ENCODE results near the gene GPR34. TPM values are rescaled to one million over a fixed set of nuclear protein-coding genes. Genes with fewer than 3 reads are reported as not detected.

GPR34 gene
- polyA plus RNA-seq, 1 donor from 2014 or later, result not detected

DNA sequence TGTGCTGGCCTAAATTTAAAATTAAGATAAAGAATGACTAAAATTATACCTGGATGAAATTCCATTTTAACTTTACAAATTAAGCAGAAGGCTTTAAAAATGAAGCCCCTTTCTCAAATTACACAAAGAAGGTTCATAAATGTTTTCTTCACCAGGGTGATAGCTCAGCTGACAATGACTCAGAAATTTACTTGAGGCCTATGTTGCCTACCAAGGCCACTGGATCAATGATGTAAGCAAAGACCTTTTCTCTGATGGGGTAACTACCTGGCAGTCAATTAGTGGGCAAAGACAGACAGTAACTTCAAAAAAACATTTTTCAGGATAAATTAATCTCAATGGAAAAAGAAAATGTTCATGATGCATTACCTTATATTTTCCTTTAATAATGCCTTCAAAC lies 23.9 kb upstream of the GPR34 start:
- Histone ChIP-seq H3K9me3 (ENCODE audit: low read length) (no peaks in the 10 kb centered on the region), H3K36me3 (ENCODE audit: insufficient read depth, low read length) (no peaks in the 10 kb centered on the region), H3K4me3 (ENCODE audit: low read length) (no peak overlapping the region), H3K27me3 (ENCODE audit: insufficient read depth, low read depth, low read length) (no peaks in the 10 kb centered on the region), H3K9me2 (ENCODE audit: insufficient read depth, low read length) (no peaks in the 10 kb centered on the region), H4K20me1 (ENCODE audit: insufficient read depth) (no peaks in the 10 kb centered on the region), H3K9ac (ENCODE audit: low read length) (no peak overlapping the region), H3K27ac (ENCODE audit: low read length) (no peak overlapping the region), H3K4me2 (ENCODE audit: low read length) (no peak overlapping the region), H3K79me2 (replicated peaks; ENCODE audit: insufficient read depth, low read length) (no peaks in the 10 kb centered on the region), H2AFZ (ENCODE audit: low read depth, low read length) (no peak overlapping the region), H3F3A (ENCODE audit: insufficient read depth, low read length, poor library complexity, severe bottlenecking) (no peaks in the 10 kb centered on the region)
- TF ChIP-seq SMC3 (conservative IDR thresholded peaks at IDR 0.05; ENCODE audit: poor library complexity) (no peak), POLR2AphosphoS5 (IDR thresholded peaks at IDR 0.05) (no peak), RAD21 (conservative IDR thresholded peaks at IDR 0.05) (no peak), MXI1 (conservative IDR thresholded peaks at IDR 0.05; ENCODE audit: poor library complexity, severe bottlenecking) (no peak), EZH2 (IDR thresholded peaks at IDR 0.05; ENCODE audit: borderline replicate concordance, insufficient read depth, low read length, poor library complexity, severe bottlenecking) (no peak), EP300 (conservative IDR thresholded peaks at IDR 0.05; ENCODE audit: poor library complexity, severe bottlenecking) (no peak), TAF1 (IDR thresholded peaks at IDR 0.05; ENCODE audit: low read depth) (no peak)
- TF ChIP-seq, protein P1, sequence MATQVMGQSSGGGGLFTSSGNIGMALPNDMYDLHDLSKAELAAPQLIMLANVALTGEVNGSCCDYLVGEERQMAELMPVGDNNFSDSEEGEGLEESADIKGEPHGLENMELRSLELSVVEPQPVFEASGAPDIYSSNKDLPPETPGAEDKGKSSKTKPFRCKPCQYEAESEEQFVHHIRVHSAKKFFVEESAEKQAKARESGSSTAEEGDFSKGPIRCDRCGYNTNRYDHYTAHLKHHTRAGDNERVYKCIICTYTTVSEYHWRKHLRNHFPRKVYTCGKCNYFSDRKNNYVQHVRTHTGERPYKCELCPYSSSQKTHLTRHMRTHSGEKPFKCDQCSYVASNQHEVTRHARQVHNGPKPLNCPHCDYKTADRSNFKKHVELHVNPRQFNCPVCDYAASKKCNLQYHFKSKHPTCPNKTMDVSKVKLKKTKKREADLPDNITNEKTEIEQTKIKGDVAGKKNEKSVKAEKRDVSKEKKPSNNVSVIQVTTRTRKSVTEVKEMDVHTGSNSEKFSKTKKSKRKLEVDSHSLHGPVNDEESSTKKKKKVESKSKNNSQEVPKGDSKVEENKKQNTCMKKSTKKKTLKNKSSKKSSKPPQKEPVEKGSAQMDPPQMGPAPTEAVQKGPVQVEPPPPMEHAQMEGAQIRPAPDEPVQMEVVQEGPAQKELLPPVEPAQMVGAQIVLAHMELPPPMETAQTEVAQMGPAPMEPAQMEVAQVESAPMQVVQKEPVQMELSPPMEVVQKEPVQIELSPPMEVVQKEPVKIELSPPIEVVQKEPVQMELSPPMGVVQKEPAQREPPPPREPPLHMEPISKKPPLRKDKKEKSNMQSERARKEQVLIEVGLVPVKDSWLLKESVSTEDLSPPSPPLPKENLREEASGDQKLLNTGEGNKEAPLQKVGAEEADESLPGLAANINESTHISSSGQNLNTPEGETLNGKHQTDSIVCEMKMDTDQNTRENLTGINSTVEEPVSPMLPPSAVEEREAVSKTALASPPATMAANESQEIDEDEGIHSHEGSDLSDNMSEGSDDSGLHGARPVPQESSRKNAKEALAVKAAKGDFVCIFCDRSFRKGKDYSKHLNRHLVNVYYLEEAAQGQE (IDR thresholded peaks at IDR 0.05; ENCODE audit: borderline replicate concordance), result no peak
- TF ChIP-seq, protein P2, sequence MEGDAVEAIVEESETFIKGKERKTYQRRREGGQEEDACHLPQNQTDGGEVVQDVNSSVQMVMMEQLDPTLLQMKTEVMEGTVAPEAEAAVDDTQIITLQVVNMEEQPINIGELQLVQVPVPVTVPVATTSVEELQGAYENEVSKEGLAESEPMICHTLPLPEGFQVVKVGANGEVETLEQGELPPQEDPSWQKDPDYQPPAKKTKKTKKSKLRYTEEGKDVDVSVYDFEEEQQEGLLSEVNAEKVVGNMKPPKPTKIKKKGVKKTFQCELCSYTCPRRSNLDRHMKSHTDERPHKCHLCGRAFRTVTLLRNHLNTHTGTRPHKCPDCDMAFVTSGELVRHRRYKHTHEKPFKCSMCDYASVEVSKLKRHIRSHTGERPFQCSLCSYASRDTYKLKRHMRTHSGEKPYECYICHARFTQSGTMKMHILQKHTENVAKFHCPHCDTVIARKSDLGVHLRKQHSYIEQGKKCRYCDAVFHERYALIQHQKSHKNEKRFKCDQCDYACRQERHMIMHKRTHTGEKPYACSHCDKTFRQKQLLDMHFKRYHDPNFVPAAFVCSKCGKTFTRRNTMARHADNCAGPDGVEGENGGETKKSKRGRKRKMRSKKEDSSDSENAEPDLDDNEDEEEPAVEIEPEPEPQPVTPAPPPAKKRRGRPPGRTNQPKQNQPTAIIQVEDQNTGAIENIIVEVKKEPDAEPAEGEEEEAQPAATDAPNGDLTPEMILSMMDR (IDR thresholded peaks at IDR 0.05; ENCODE audit: poor library complexity, severe bottlenecking), result no peak

DNA sequence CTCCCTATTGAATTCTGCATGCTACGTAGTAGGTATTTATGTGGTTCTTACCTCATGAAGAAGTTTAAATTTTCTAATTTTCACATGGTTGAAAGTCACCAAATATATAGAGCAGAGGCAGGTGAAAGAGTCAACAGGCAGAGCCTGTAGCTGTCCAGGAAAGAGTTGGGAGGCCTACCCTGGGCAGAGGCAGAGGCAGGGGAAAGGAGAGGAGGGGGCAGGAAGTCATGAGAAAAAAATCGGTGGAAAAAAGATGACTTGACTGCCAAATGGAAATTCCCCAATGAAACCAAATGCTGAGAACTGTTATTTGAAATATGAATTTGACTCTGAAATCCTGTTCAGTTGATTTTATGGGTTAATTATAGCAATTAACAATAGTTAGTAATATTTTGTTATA lies 23.1 kb upstream of the GPR34 start:
- Histone ChIP-seq H3K79me2 (replicated peaks; ENCODE audit: insufficient read depth, low read length) (no peaks in the 10 kb centered on the region), H3K27ac (ENCODE audit: low read length) (no peak overlapping the region), H3K9me2 (ENCODE audit: insufficient read depth, low read length) (no peaks in the 10 kb centered on the region), H3K9me3 (ENCODE audit: low read length) (no peaks in the 10 kb centered on the region), H3F3A (ENCODE audit: insufficient read depth, low read length, poor library complexity, severe bottlenecking) (no peaks in the 10 kb centered on the region), H3K9ac (ENCODE audit: low read length) (no peak overlapping the region), H3K27me3 (ENCODE audit: insufficient read depth, low read depth, low read length) (no peaks in the 10 kb centered on the region), H2AFZ (ENCODE audit: low read depth, low read length) (no peak overlapping the region), H3K36me3 (ENCODE audit: insufficient read depth, low read length) (no peaks in the 10 kb centered on the region), H3K4me2 (ENCODE audit: low read length) (no peak overlapping the region), H4K20me1 (ENCODE audit: insufficient read depth) (no peaks in the 10 kb centered on the region), H3K4me3 (ENCODE audit: low read length) (no peak overlapping the region)
- TF ChIP-seq EZH2 (IDR thresholded peaks at IDR 0.05; ENCODE audit: borderline replicate concordance, insufficient read depth, low read length, poor library complexity, severe bottlenecking), result no peak
- TF ChIP-seq EP300 (conservative IDR thresholded peaks at IDR 0.05; ENCODE audit: poor library complexity, severe bottlenecking), result no peak
- TF ChIP-seq, protein P1 (IDR thresholded peaks at IDR 0.05; ENCODE audit: borderline replicate concordance), result no peak
- TF ChIP-seq POLR2AphosphoS5 (IDR thresholded peaks at IDR 0.05), result no peak
- TF ChIP-seq SMC3 (conservative IDR thresholded peaks at IDR 0.05; ENCODE audit: poor library complexity), result no peak
- TF ChIP-seq, protein P2 (IDR thresholded peaks at IDR 0.05; ENCODE audit: poor library complexity, severe bottlenecking), result no peak
- TF ChIP-seq MXI1 (conservative IDR thresholded peaks at IDR 0.05; ENCODE audit: poor library complexity, severe bottlenecking), result no peak
- TF ChIP-seq TAF1 (IDR thresholded peaks at IDR 0.05; ENCODE audit: low read depth), result no peak
- no peak for TF ChIP-seq RAD21 (conservative IDR thresholded peaks at IDR 0.05)
